H1 (cell line): ENCODE measurements around the gene STAG1. TPM values are rescaled to one million over a fixed set of nuclear protein-coding genes. Genes with fewer than 3 reads are reported as not detected.

Experiments used
- BACH1 ChIP-seq: IDR thresholded peaks from 2 replicates; pipeline ENCODE4 v1.6.1; 2012; ENCODE audit warnings: low read length, improper control_type of control experiment
- CBX5 ChIP-seq: fragments of 300-800, 300-1000 bp; sonication (generic); IDR thresholded peaks from 2 replicates; pipeline ENCODE4 v1.7.1; 2016; ENCODE audit warnings: antibody characterized with exemption, low read length, low read depth
- CREB1 ChIP-seq: IDR thresholded peaks from 2 replicates; pipeline ENCODE4 v1.6.1; 2012; ENCODE audit warnings: inconsistent platforms
- HDAC2 ChIP-seq, 2 experiments: fragments of 300-600 bp in 1 of 2; sonication (generic) in 1 of 2; IDR thresholded peaks; 2 replicates each; pipeline ENCODE4 v1.6.1; 2011 to 2012; ENCODE audit warnings: low read depth in 2 of 2, low read length in 2 of 2, mild to moderate bottlenecking in 2 of 2, moderate library complexity in 2 of 2, borderline replicate concordance in 1 of 2, inconsistent platforms in 1 of 2
- NRF1 ChIP-seq: IDR thresholded peaks from 2 replicates; pipeline ENCODE4 v1.6.1; 2011; ENCODE audit warnings: mild to moderate bottlenecking, low read depth, low read length, improper control_type of control experiment
- POLR2AphosphoS5 ChIP-seq: IDR thresholded peaks from 2 replicates; pipeline ENCODE4 v1.6.1; 2011; ENCODE audit warnings: low read depth, low read length
- RAD21 ChIP-seq, 2 experiments: IDR thresholded peaks in 1 of 2; conservative IDR thresholded peaks in 1 of 2; 2 replicates each; pipeline ENCODE4 v1.6.1; 2011; ENCODE audit warnings: low read depth in 2 of 2, low read length in 2 of 2, improper control_type of control experiment in 1 of 2, inconsistent platforms in 1 of 2, mild to moderate bottlenecking in 1 of 2, moderate library complexity in 1 of 2
- RNF2 ChIP-seq: fragments of 200-900, 300-1000 bp; sonication (generic); IDR thresholded peaks from 2 replicates; pipeline ENCODE4 v1.7.1; 2016; ENCODE audit warnings: borderline replicate concordance, low read depth, mild to moderate bottlenecking, antibody characterized with exemption, low read length; ENCODE audit not compliant: poor library complexity, severe bottlenecking; ENCODE audit errors: missing control alignments
- polyA plus RNA-seq, 7 experiments: library from polyadenylated mRNA; depleted of rRNA in 3 of 7; stranded (reverse) in 5 of 7; unstranded in 2 of 7; fragments of >200 nt in 5 of 7; fragments of 200-250 nt in 2 of 7; gene quantifications; 1 replicate in 5 of 7; 2 replicates in 1 of 7; 4 replicates in 1 of 7; pipeline versions ENCODE4 v1.2.1 to v1.2.3, GENCODE V29; 2011 to 2013; ENCODE audit warnings: missing spikeins in 2 of 7, mixed read lengths in 2 of 7
- total RNA-seq: library from RNA; stranded (reverse); fragmentation: NEBNext Ultra II Directional; extraction: Animal tissue kit (Norgen Biotek cat#: 25700); gene quantifications from 2 replicates; pipeline ENCODE4 v1.2.1, GENCODE V29; 2021

Gene STAG1
- total and polyA plus RNA-seq, 2 of the 8 experiments (the other 6 are each of a cell fraction or from before 2014, with no cell fraction given), result 4.6 to 23.4 TPM

DNA sequence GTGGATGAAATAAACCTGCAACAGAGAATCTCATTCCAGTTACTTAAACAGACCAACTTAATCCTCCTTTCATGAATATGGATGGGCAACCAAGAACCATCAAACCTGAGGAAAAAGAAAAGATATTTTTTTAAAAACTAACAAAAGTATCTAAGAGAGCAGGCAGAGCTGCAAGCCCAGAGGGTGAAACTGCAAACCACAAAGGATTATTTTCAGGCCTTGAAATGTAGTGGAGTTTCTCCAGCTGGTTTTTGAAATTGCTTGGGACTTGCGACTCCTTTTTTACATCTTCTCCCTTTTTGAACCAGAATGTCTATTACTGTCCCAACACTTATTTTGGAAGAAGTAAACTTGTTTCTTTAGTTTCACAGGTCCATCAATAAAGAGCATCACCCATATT lies 87.4 kb downstream of the STAG1 start (continued):
- no peak for TF ChIP-seq HDAC2 (IDR thresholded peaks at IDR 0.05; ENCODE audit: borderline replicate concordance in 1 of 2, low read depth in 2 of 2, low read length in 2 of 2)
- TF ChIP-seq CBX5, result no peak
- no peak for TF ChIP-seq CREB1
- TF ChIP-seq POLR2AphosphoS5, result no peak
- no peak for TF ChIP-seq BACH1
- TF ChIP-seq RNF2, result no peak
- no peak for TF ChIP-seq NRF1
- no peak for TF ChIP-seq RAD21 (IDR thresholded peaks at IDR 0.05 in 1 of 2, conservative IDR thresholded peaks at IDR 0.05 in 1 of 2; ENCODE audit: low read depth in 2 of 2, low read length in 2 of 2)
- TF ChIP-seq, all 59 proteins: peak for 0
